GM21786 (cell line): Measurements from ENCODE around the gene MC1R.
"Not testable (repeated sequence)": the region's sequence is repeated elsewhere in the genome, so short reads cannot be mapped to it uniquely, and the experiment has no call there.

ENCODE experiments used
- ATAC-seq: cut with Tn5 transposase; IDR thresholded peaks from one replicate; pipeline ENCODE4 v1.9.1; 2021; ENCODE audit not compliant: unreplicated experiment

MC1R gene

DNA sequence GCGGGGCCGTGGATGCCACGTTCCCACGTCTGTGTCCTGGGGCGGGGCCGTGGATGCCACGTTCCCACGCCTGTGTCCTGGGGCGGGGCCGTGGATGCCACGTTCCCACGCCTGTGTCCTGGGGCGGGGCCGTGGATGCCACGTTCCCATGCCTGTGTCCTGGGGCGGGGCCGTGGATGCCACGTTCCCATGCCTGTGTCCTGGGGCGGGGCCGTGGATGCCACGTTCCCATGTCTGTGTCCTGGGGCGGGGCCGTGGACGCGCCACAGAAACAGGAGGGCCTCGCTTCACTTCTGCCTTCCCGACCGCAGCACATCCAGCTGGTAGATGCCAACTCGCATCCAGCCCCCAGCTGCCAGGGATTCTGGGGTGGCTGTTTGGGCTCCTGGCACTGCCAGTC, 15.4 kb downstream of the MC1R start:
- ATAC-seq, result not testable (repeated sequence)

GRCh38 chr16:89934611-89935553, 16.2 kb downstream of the MC1R start:
- no peak for ATAC-seq

DNA sequence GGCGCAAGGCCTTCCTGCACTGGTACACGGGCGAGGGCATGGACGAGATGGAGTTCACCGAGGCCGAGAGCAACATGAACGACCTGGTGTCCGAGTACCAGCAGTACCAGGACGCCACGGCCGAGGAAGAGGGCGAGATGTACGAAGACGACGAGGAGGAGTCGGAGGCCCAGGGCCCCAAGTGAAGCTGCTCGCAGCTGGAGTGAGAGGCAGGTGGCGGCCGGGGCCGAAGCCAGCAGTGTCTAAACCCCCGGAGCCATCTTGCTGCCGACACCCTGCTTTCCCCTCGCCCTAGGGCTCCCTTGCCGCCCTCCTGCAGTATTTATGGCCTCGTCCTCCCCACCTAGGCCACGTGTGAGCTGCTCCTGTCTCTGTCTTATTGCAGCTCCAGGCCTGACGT, 17.0 kb downstream of the MC1R start:
- not testable (repeated sequence) for ATAC-seq

GRCh38 chr16:89936034-89936433, 17.4 kb downstream of the MC1R start:
- ATAC-seq, result no peak

DNA sequence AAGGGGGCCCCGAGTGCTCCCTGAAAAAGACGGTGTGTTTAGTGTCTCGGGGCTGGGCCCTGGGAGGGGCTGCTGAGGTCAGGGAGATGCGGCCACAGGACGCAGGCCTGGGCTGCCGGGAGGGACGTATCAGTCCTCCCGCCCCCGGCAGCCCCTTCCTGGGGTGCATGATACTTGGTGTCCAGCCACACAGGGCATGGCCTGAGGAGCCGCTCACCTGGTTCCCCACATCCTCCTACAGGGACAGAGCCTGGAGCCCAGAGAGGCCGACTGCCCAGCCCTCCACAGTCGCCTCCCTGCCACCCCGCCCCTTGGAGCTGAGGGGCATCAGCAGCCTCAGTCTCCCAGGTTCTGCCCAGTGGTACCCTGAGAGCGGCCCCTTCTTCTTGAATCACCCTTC, 17.8 kb downstream of the MC1R start:
- no peak for ATAC-seq

DNA sequence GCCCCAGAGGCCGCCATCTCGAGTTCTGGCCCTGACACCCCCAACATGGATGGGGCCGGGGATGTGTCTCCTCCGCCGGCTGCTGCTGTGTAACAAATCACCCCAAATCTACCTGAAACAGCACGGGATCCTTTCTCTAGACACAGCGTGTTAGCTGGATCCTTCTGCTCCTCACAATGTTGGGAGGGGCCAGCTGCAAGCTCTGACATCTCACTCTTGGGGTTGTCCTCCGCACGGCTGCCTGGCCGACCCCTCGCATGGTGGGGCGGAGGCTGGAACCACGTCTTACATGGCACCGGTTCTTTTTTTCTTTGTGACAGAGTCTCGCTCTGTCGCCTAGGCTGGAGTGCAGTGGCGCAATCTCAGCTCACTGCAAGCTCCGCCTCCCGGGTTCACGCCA, 18.3 kb downstream of the MC1R start:
- no peak for ATAC-seq

DNA sequence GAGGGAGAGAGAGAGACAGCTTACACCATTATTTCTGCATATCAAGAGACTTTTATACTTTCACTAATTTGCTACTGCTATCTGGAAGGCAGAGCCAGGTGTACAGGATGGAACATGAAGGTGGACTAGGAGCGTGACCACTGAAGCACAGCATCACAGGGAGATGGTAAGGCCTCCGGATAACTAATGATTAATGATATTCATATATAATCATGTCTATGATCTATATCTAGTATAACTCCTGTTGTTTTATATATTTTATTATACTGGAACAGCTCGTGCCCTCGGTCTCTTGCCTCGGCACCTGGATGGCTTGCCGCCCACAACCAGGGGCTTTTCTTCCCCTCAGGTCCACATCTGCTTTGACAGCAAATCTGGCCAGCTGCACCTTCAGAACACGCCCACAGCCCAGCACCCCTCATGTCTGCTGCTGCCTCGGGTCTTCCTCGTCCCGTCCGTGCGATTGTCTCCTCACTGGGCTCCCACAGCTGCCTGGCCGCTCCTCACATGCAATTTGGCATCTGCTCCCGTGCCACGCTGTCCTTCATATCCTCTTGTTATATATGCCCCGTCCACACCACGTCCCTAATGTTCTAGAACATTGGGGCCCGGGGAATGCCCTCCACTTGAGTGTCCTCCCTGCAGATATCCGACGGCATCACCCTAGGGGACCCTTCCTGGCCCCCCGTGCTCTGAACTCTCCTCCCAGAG, 19.7 kb downstream of the MC1R start:
- no peak for ATAC-seq

DNA sequence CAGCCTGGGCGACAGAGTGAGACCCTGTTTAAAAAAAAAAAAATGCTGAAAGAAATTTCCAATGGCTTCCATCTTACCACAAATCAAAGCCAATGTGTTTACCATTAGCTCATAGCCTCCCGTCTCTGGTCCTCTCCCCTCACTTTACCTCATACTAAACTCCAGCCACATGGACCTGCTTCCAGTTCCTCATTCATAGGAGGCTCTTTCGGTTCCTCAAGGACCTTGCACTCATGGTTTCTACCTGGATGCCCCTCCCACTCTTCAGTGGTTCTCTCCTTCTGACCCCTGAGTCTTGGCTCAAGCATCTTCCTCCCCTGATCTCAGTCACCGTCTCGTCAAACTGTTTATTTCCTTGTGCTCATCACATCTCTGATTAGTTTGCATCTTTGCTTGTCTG, 26.1 kb downstream of the MC1R start:
- no peak for ATAC-seq

- no peak for ATAC-seq
Observed at GRCh38 chr16:89945654-89946053, 27.0 kb downstream of the MC1R start.

- ATAC-seq, result no peak
Observed at GRCh38 chr16:89946515-89946914, 27.9 kb downstream of the MC1R start.

- ATAC-seq, result no peak
Observed at GRCh38 chr16:89949121-89949742, 30.6 kb downstream of the MC1R start.

- no peak for ATAC-seq
Observed at GRCh38 chr16:89949756-89950155, 31.1 kb downstream of the MC1R start.

DNA sequence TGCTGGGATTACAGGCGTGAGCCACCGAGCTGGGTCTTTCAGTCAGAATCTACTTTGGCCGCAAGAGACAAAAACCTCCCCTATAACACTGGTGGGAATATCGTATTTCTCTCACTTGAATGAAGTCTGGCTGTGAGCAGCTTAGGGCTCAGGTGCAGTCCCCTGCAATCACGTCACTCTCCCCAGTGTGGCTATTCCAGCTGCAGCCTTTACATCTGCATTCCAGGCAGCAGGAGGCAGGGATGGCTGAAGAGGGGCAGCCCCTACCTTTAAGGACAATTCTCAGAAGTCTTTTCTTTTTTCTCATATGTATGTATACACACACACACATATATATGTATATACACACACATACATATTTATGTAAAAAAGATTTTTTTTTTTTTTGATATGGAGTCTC, 32.8 kb downstream of the MC1R start:
- no peak for ATAC-seq

GRCh38 chr16:89952049-89952448, 33.4 kb downstream of the MC1R start:
- ATAC-seq, result no peak

GRCh38 chr16:89952551-89952950, 33.9 kb downstream of the MC1R start:
- no peak for ATAC-seq

DNA sequence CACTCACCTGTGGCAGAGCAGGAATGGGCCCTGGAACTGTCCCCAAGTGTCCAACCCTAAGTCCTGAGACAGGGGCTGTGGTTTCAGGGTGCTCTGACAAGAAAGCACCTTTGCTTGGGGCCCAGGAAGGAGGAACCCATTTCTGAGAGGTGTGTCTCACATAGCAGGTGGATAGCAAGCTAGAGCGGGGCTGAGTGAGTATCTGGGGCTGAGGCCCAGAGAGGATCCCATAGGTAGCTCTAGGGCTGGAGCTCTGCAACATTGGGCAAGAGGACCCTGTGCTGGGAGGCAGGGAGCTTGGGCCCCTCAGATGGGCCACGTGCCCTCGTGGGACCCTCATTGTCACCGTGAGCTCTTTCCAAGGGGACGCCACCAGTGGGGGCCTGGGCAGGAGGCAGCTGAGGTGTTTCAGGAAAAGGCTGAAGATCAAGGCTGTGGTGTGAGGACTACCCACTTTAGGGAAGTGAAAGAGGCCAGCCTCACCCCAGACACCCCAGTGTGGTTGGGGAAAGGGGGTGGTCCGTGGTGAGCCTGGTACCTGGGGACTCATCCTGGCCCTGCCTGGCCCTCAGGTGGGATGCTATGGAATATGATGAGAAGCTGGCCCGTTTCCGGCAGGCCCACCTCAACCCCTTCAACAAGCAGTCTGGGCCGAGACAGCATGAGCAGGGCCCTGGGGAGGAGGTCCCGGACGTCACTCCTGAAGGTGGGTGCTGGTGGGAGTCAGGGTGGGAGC, 35.2 kb downstream of the MC1R start:
- ATAC-seq, result peak; percentile 72

GRCh38 chr16:89954462-89954861, 35.8 kb downstream of the MC1R start:
- no peak for ATAC-seq

DNA sequence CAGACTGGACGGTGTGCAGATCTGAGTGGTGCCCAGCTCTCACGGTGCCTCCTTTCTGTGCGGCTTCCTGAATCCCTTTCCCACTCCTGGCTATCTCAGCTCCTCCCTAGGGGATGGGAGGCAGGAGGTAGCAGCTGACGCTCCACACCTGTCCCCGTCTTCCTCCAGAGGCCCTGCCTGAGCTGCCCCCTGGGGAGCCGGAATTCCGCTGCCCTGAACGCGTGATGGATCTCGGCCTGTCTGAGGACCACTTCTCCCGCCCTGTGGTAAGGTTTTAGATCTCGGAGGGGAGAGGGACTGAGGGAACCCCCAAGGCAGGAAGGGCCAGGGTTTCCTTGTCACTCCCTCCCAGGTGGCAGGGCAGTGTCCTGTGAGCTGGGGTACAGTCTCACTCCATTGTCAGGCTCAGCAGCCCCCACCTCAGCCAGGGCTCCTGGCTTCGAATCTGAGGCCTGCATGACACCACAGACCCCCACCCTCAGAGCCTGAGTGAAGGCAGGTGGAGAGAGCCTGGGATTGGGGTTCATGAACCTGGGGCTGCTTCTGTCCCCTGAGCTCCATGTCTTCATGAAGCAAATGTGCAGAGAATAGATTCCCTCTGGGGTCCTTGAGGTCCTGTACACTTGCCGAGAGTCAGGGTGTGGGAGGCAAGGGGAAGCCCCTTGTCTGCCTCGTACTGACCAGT, 36.5 kb downstream of the MC1R start:
- ATAC-seq, result no peak

DNA sequence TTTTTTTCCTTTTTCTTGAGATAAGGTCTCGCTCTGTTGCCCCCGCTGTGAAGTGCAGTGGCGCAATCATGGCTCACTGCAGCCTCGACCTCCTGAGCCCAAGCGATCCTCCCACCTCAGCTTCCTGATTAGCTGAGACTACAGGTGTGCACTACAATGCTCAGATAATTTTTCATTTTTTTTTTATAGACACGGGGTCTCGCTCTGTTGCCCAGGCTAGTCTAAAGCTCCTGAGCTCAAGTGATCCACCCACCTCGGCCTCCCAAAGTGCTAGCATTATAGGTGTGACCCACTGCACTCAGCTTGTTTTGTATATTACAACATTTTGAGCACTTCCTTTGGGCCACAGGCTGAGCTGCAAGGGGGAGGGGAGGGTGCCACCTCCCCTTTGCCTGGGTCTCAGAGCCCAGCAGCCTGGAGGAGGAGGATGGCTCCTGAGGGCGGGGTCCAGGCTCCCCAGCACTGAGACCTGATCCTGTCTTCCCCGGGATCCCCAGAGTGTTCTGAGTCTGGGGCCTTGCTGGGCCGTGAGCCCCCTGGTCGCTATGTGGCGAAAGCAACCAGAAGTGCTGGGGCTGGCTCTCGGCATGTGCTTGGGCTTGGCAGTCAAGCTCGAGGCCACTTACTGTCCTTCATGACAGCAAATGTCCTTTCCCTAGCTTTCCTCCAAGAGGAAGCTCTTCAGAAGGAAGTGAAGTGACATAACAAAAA, 38.0 kb downstream of the MC1R start:
- no peak for ATAC-seq

GRCh38 chr16:89957216-89957785, 38.6 kb downstream of the MC1R start:
- ATAC-seq, result no peak
